ENCODE results near the gene SCYL2.

SCYL2 gene

DNA sequence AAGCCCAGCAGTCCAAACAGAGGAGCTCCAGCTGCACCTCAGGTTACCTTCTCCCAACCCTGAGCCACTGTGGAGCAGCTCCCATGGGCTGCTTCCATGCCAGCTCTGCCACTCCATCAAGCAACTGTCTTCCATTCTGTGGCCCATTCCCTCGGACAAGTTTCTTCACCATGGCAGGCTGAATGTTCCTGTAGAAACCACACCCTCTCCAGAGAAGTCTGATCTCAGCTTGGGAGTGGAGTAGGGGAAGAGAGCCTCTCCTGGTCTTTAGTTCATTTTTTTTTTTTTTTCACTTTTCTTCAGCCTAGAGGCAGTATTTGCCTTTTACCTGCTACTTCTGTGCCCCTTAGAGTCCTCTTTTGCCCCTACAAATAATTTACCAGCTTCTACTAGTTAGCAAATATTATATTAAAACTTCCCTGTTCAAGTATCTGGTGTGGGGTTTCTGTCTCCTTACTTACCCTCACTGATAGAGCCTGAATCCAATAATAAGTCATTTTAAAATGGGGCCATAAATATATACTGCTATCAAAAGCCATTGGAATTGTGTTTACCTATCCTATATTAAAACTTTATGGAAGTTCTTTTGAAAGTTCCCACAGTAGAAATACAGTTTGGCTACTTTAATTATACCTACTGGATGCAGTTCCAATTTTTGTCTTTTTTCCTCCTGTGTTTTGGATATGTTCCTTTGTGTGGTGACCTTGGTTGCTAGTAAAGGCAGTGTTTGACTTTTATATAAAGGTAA lies 78.2 kb downstream of the SCYL2 start:
- DNase-seq (ENCODE audit: low read depth) = peak; percentile 59
- TF ChIP-seq, protein P1, sequence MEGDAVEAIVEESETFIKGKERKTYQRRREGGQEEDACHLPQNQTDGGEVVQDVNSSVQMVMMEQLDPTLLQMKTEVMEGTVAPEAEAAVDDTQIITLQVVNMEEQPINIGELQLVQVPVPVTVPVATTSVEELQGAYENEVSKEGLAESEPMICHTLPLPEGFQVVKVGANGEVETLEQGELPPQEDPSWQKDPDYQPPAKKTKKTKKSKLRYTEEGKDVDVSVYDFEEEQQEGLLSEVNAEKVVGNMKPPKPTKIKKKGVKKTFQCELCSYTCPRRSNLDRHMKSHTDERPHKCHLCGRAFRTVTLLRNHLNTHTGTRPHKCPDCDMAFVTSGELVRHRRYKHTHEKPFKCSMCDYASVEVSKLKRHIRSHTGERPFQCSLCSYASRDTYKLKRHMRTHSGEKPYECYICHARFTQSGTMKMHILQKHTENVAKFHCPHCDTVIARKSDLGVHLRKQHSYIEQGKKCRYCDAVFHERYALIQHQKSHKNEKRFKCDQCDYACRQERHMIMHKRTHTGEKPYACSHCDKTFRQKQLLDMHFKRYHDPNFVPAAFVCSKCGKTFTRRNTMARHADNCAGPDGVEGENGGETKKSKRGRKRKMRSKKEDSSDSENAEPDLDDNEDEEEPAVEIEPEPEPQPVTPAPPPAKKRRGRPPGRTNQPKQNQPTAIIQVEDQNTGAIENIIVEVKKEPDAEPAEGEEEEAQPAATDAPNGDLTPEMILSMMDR (IDR thresholded peaks at IDR 0.05; ENCODE audit: control insufficient read depth, extremely low read depth, insufficient read depth) = 0 out of 2 replicates have a peak, but pooled peaks have one; percentile 0
- no peak overlapping the region for H3K4me3 ChIP-seq (ENCODE audit: low read depth, low read length)

- H3K4me3 ChIP-seq (ENCODE audit: low read depth, low read length) = no peak overlapping the region
- no peak for DNase-seq (ENCODE audit: low read depth)
- TF ChIP-seq, protein P1 (IDR thresholded peaks at IDR 0.05; ENCODE audit: control insufficient read depth, extremely low read depth, insufficient read depth) = no peak
Measured at GRCh38 chr12:100346660-100347059, 79.7 kb downstream of the SCYL2 start.

- DNase-seq (ENCODE audit: low read depth) = no peak
- no peak overlapping the region for H3K4me3 ChIP-seq (ENCODE audit: low read depth, low read length)
- TF ChIP-seq, protein P1 (IDR thresholded peaks at IDR 0.05; ENCODE audit: control insufficient read depth, extremely low read depth, insufficient read depth) = peak; percentile 38
Measured at GRCh38 chr12:100348657-100349454, 81.9 kb downstream of the SCYL2 start.

DNA sequence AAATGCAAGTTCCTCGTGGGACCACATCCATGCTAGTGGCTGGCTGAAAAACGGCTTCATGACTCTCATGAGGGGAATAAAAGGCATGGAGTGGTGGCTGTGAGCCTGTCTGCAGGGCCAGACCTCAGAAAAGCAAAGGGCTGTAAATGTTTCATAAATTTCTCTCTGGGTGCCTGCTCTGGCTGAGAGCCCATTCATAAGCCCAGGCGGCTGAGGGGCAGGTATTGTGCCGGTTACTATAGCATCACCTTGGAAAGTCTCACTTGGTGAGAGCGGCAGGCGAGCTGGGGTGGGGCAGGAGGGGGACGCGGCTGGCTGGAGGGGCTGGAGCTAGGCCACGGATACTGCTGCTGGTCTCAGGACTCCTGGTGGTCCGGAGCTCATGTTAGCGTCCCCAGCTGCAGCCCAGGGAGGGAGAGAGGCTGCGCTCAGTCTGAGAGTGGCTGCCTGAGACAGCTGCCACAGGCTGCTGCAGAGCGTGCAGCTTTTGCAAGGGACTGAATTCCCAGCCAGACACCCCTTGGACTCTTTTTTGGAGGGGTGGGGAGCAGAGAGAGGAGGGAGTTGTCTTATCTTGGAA lies 89.8 kb downstream of the SCYL2 start, which contains the start of gene SLC17A8:
TSS of gene SLC17A8 (plus strand) at position 431 of the 580 bp plus-strand sequence. CDS start 318 bp downstream, outside the sequence.
- no peak for DNase-seq (ENCODE audit: low read depth)
- TF ChIP-seq, protein P1 (IDR thresholded peaks at IDR 0.05; ENCODE audit: control insufficient read depth, extremely low read depth, insufficient read depth) = no peak
- H3K4me3 ChIP-seq (ENCODE audit: low read depth, low read length) = no peak within 1 kb of the TSS

DNA sequence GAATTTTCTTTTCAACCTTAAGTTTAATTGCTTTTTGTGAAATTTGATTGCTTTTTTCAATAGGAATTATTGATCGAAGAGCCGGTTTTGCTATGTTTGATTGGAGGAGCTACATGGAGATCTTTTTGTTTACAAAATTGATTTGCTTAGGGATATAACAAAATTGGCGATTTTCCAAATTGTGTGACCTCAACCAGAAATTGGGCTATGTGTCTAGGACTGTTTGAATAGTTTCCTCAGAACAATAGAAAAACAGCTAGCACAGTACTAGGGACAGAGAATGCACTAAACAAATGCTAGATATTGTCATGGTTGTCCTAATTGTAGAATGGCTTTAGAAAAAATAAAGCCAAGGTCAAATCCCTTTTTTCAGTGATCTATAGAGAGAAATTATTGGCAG lies 92.3 kb downstream of the SCYL2 start:
- no peak for DNase-seq (ENCODE audit: low read depth)
- TF ChIP-seq, protein P1 (IDR thresholded peaks at IDR 0.05; ENCODE audit: control insufficient read depth, extremely low read depth, insufficient read depth) = no peak
- H3K4me3 ChIP-seq (ENCODE audit: low read depth, low read length) = no peak overlapping the region

- TF ChIP-seq, protein P1 (IDR thresholded peaks at IDR 0.05; ENCODE audit: control insufficient read depth, extremely low read depth, insufficient read depth) = no peak
- DNase-seq (ENCODE audit: low read depth) = no peak
- H3K4me3 ChIP-seq (ENCODE audit: low read depth, low read length) = no peak overlapping the region
Measured at GRCh38 chr12:100359822-100360221, 92.8 kb downstream of the SCYL2 start.

Data from LNCaP clone FGC (cell line).